Neural progenitor cell (in vitro differentiated cells): ENCODE measurements around the gene PITPNC1. TPM values are rescaled to one million over a fixed set of nuclear protein-coding genes. Genes with fewer than 3 reads are reported as not detected.
A peak's percentile ranks its signal among the peaks of the same experiment; 100 is the strongest.

Source experiments
- DNase-seq: peaks from one replicate; pipeline ENCODE4 v3.0.0-alpha.2; 2016; ENCODE audit warnings: low spot score
- H2AFZ ChIP-seq: fragments of 200-600 bp; sonication (generic); replicated peaks from 2 replicates; pipeline ENCODE4 v1.6.1; 2016; ENCODE audit warnings: antibody characterized with exemption
- H3F3A ChIP-seq: fragments of 200-600 bp; sonication (generic); 2 replicates; pipeline ENCODE4 v1.6.1; 2016; ENCODE audit warnings: antibody characterized with exemption, low read depth
- H3K27ac ChIP-seq: fragments of 200-600 bp; sonication (generic); 2 replicates; pipeline ENCODE4 v1.5.1; 2016; ENCODE audit warnings: mild to moderate bottlenecking
- H3K27me3 ChIP-seq: fragments of 200-600 bp; sonication (generic); 2 replicates; pipeline ENCODE4 v1.6.1; 2016; ENCODE audit warnings: mild to moderate bottlenecking, moderate library complexity
- H3K36me3 ChIP-seq: fragments of 200-600 bp; sonication (generic); 2 replicates; pipeline ENCODE4 v1.5.1; 2016
- H3K4me1 ChIP-seq: fragments of 200-600 bp; sonication (generic); 2 replicates; pipeline ENCODE4 v1.6.1; 2016; ENCODE audit warnings: mixed run types
- H3K4me2 ChIP-seq: fragments of 200-600 bp; sonication (generic); 2 replicates; pipeline ENCODE4 v1.6.1; 2016
- H3K4me3 ChIP-seq: fragments of 200-600 bp; sonication (generic); 2 replicates; pipeline ENCODE4 v1.5.1; 2016
- H3K79me2 ChIP-seq: fragments of 200-600 bp; sonication (generic); 2 replicates; pipeline ENCODE4 v1.6.1; 2016; ENCODE audit warnings: low read depth
- H3K9ac ChIP-seq: fragments of 200-600 bp; sonication (generic); 2 replicates; pipeline ENCODE4 v1.6.1; 2016
- H3K9me3 ChIP-seq: fragments of 200-600 bp; sonication (generic); 2 replicates; pipeline ENCODE4 v1.5.1; 2016; ENCODE audit warnings: low read depth
- H4K20me1 ChIP-seq: fragments of 200-600 bp; sonication (generic); 2 replicates; pipeline ENCODE4 v1.6.1; 2016; ENCODE audit warnings: low read depth
- H3K27ac Mint-ChIP-seq: 3 replicates; pipeline ENCODE4 v1.8.0; 2021; ENCODE audit warnings: mixed read lengths
- H3K27me3 Mint-ChIP-seq: 2 replicates; pipeline ENCODE4 v1.8.0; 2022; ENCODE audit warnings: low read depth, mild to moderate bottlenecking, inconsistent platforms, moderate library complexity, mixed read lengths; ENCODE audit not compliant: insufficient read depth
- H3K36me3 Mint-ChIP-seq: 3 replicates; pipeline ENCODE4 v1.8.0; 2021; ENCODE audit warnings: mixed read lengths
- H3K4me1 Mint-ChIP-seq: 3 replicates; pipeline ENCODE4 v1.8.0; 2021; ENCODE audit warnings: mixed read lengths
- H3K4me3 Mint-ChIP-seq: 3 replicates; pipeline ENCODE4 v1.8.0; 2021; ENCODE audit warnings: mild to moderate bottlenecking, moderate library complexity, mixed read lengths
- H3K9me3 Mint-ChIP-seq: 3 replicates; pipeline ENCODE4 v1.8.0; 2020; ENCODE audit warnings: mixed read lengths
- EZH2 ChIP-seq: fragments of 200-600 bp; sonication (generic); IDR thresholded peaks from 2 replicates; pipeline ENCODE4 v1.6.1; 2017; ENCODE audit warnings: antibody characterized with exemption, mild to moderate bottlenecking, moderate library complexity
- EZH2phosphoT487 ChIP-seq: fragments of 200-600 bp; sonication (generic); IDR thresholded peaks from 2 replicates; pipeline ENCODE4 v1.6.1; 2017; ENCODE audit warnings: antibody characterized with exemption
- total RNA-seq: library from RNA; depleted of rRNA; stranded (reverse); fragments of >200 nt; gene quantifications from 2 replicates; pipeline ENCODE4 v1.2.3, GENCODE V29; 2015; ENCODE audit warnings: low replicate concordance
- TF ChIP-seq, protein P1 (sequence below): fragments of 200-600 bp; sonication (generic); IDR thresholded peaks from 2 replicates; pipeline ENCODE4 v1.5.1; 2017; ENCODE audit warnings: antibody characterized with exemption, mild to moderate bottlenecking

The PITPNC1 gene
- total RNA-seq, 1 donor from 2014 or later, result 8.1 TPM

DNA sequence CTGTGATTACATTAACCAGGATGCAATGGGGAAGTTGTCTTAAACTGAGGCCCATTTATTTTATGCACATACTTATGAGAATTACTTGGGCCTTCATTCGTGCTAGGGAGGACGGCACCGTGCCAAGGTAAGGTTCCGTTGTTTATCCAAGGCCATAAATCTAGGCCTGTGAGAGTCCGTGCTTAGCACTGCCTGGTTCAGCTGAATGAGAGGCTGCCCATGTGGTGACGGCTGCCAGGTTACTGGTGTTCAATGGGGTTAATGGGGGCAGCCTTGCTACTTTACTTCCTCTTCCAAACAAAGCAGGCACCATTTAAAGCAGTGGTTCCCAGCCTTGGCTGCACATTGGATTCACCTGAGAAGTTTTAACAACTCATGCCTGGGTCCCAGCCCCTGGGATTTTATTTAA is 205.6 kb downstream of the PITPNC1 start:
- Histone ChIP-seq H3K79me2 (no peaks in the 10 kb centered on the region), H3K4me1 (peaks cover 9% of the 10 kb centered on the region), H3K27me3 (no peaks in the 10 kb centered on the region), H3K36me3 (no peaks in the 10 kb centered on the region), H2AFZ (no peak overlapping the region), H3K9ac (no peak overlapping the region), H4K20me1 (no peaks in the 10 kb centered on the region), H3K4me3 (no peak overlapping the region), H3F3A (no peaks in the 10 kb centered on the region), H3K27ac (no peak overlapping the region), H3K4me2 (no peak overlapping the region), H3K9me3 (no peaks in the 10 kb centered on the region)
- Mint-ChIP-seq H3K36me3 (peaks cover 24% of the 10 kb centered on the region), H3K27me3 (peaks cover 4% of the 10 kb centered on the region), H3K27ac (no peak overlapping the region), H3K4me3 (no peak overlapping the region), H3K9me3 (no peaks in the 10 kb centered on the region), H3K4me1 (peaks cover 11% of the 10 kb centered on the region)
- TF ChIP-seq, protein P1, sequence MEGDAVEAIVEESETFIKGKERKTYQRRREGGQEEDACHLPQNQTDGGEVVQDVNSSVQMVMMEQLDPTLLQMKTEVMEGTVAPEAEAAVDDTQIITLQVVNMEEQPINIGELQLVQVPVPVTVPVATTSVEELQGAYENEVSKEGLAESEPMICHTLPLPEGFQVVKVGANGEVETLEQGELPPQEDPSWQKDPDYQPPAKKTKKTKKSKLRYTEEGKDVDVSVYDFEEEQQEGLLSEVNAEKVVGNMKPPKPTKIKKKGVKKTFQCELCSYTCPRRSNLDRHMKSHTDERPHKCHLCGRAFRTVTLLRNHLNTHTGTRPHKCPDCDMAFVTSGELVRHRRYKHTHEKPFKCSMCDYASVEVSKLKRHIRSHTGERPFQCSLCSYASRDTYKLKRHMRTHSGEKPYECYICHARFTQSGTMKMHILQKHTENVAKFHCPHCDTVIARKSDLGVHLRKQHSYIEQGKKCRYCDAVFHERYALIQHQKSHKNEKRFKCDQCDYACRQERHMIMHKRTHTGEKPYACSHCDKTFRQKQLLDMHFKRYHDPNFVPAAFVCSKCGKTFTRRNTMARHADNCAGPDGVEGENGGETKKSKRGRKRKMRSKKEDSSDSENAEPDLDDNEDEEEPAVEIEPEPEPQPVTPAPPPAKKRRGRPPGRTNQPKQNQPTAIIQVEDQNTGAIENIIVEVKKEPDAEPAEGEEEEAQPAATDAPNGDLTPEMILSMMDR, result no peak
- TF ChIP-seq EZH2, result no peak
- TF ChIP-seq EZH2phosphoT487, result no peak
- DNase-seq, result no peak

DNA sequence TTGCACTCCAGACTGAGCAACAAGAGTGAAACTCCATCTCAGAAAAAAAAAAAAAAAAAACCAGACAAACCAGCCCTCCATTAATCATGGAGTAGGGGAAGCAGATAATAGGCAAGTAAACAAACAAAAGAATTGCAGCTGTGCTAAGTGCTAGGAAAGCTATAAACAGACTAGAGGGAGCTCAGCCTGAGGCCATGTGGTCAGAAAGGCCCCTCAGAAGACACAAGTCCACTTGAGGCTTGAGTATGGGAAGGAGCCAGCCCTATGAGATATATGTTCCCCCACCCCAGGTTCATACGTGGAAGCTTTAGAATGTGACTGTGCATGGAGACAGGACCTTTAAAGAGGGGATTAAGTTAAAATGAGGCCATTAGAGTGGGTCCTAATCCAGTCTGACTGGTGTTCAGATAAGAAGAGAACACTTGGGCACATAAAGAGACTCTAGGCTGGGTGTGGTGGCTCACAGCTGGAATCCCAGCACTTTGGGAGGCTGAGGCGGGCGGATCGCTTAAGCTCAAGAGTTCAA is 208.1 kb downstream of the PITPNC1 start:
- no peak for DNase-seq
- H3K4me3 Mint-ChIP-seq, result no peak overlapping the region
- H3K4me1 ChIP-seq, result no peaks in the 10 kb centered on the region
- no peaks in the 10 kb centered on the region for H3K27me3 ChIP-seq
- no peaks in the 10 kb centered on the region for H3K9me3 Mint-ChIP-seq
- no peak overlapping the region for H3K27ac ChIP-seq
- H3K36me3 ChIP-seq, result no peaks in the 10 kb centered on the region
- peaks cover 2% of the 10 kb centered on the region for H3K4me1 Mint-ChIP-seq
- H3K27me3 Mint-ChIP-seq, result peaks cover 4% of the 10 kb centered on the region
- H3K9me3 ChIP-seq, result no peaks in the 10 kb centered on the region
- H3K79me2 ChIP-seq, result no peaks in the 10 kb centered on the region
- H3K36me3 Mint-ChIP-seq, result peaks cover 23% of the 10 kb centered on the region
- H2AFZ ChIP-seq, result no peak overlapping the region
- TF ChIP-seq EZH2 (no peak), EZH2phosphoT487 (no peak)
- TF ChIP-seq, protein P1, result no peak
- no peaks in the 10 kb centered on the region for H3F3A ChIP-seq
- H3K27ac Mint-ChIP-seq, result no peak overlapping the region
- no peaks in the 10 kb centered on the region for H4K20me1 ChIP-seq
- H3K9ac ChIP-seq, result no peak overlapping the region
- H3K4me2 ChIP-seq, result no peak overlapping the region
- H3K4me3 ChIP-seq, result no peak overlapping the region

DNA sequence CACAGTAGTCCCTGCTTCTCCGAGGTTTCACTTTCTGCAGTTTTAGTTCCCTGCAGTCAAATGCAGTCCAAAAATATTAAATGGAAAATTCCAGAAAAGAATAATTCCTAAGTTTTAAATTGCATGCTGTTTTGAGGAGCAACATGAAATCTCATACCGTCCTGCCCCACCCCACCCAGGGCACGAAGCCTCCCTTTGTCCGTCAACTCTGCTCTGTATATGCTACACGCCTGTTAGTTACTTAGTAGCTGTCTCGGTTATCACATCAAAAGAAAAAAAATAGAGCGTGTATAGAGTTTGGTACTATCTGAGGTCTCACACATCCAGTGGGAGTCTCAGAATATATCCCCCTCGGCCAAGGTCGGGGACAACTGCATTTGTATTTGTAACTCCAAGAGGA is 211.2 kb downstream of the PITPNC1 start:
- Histone ChIP-seq H3K36me3 (no peaks in the 10 kb centered on the region), H2AFZ (no peak overlapping the region), H3K4me3 (no peak overlapping the region), H3K27ac (no peak overlapping the region), H3K9ac (no peak overlapping the region), H3K4me2 (no peak overlapping the region), H4K20me1 (no peaks in the 10 kb centered on the region), H3K27me3 (no peaks in the 10 kb centered on the region), H3K9me3 (no peaks in the 10 kb centered on the region), H3K79me2 (no peaks in the 10 kb centered on the region), H3F3A (no peaks in the 10 kb centered on the region), H3K4me1 (no peaks in the 10 kb centered on the region)
- no peak for DNase-seq
- no peak for TF ChIP-seq EZH2
- TF ChIP-seq EZH2phosphoT487, result no peak
- TF ChIP-seq, protein P1, result no peak
- Mint-ChIP-seq H3K4me1 (peaks cover 2% of the 10 kb centered on the region), H3K27me3 (peaks cover 4% of the 10 kb centered on the region), H3K36me3 (peaks cover 13% of the 10 kb centered on the region), H3K9me3 (no peaks in the 10 kb centered on the region), H3K4me3 (no peak overlapping the region), H3K27ac (peak overlapping the region; percentile 52)
